Pulmonary artery endothelial cell (primary cell): ENCODE data around the gene IFNL1. TPM values are rescaled to one million over a fixed set of nuclear protein-coding genes. Genes with fewer than 3 reads are reported as not detected.
"Not testable (repeated sequence)": the region's sequence is repeated elsewhere in the genome, so short reads cannot be mapped to it uniquely, and the experiment has no call there.

ENCODE experiments used
- DNase-seq: peaks from one replicate; pipeline ENCODE4 v3.0.0-alpha.2; 2011; ENCODE audit warnings: low read depth, low spot score
- total RNA-seq: library from RNA; depleted of rRNA; stranded (reverse); fragments of >200 nt; gene quantifications from 2 replicates; pipeline ENCODE4 v1.2.3, GENCODE V29; 2014

Gene IFNL1
- not detected in 2 replicates for total RNA-seq

GRCh38 chr19:39296055-39296645 lies at the start of gene IFNL1:
TSS of gene IFNL1 (plus strand) at chr19:39296407. CDS start at chr19:39296422, 15 bp downstream.
- no peak for DNase-seq

- DNase-seq, result no peak
Observed at GRCh38 chr19:39246951-39247669, 49.1 kb upstream of the IFNL1 start.

DNA sequence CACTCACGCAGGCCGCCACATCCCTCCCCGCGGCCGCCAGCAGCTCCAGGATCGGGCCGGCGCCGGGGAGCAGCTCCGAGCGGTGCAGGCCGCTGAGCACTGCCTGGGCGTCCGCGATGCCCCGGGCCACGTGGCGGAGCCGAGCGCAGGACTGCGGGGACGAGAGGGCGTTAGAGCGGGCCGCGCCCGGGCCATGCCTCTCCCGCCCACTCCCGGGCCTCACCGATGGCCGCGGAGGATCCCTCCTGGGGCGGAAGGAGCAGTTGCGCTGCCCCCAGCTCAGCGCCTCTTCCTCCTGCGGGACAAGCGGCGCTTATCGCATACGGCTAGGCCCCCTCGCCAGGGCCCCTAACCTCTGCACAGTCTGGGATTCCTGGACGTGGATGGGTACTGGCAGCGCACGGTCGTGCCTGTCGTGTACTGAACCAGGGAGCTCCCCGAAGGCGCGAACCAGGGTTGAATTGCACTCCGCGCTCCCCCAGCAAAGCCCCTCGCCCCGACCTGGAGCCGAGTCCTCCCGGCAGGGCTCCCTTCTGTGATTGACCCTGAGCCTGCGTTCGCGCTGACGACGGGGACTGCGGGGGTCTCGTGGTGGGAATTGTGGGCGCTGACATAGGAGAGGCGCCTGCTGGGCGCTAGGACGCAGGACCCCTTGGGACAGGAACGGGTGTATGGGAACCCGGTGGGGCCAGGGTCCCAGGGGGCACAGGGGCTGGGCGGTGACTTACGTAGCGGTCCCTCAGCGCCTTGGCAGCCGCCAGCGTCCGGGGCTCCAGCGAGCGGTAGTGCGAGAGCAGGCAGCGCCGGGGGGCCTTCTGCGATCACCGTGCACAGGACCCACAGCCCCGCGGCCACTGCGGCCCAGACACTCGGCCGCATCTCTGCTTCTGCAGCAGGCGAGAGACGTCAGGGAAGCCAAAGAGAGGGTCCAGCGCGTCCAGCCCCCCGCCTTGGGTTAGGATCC lies 48.2 kb upstream of the IFNL1 start:
- DNase-seq, result no peak

- DNase-seq, result no peak
Observed at GRCh38 chr19:39248806-39249205, 47.4 kb upstream of the IFNL1 start, which contains the start of gene IFNL4. TSS of gene IFNL4 (minus strand) at chr19:39248856.

DNA sequence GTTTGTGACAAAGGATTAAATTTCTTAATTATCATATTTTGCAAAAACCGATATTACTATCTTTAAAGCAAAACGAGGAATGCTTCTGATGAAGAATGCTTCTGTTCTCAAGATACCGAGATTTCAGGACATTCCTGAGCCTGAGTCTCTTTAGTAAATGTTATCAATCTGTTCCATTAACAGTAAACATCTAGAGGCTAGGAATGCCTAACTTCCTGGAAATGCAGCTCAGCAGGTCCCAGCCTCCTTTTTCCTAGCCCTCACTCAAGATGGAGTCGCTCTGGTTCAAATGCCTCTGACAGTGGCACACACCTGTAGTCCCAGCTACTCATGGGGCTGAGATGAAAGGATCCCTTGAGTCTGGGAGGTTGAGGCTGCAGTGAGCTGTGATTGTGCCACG lies 45.1 kb upstream of the IFNL1 start:
- DNase-seq, result no peak

GRCh38 chr19:39251846-39252245 lies 44.4 kb upstream of the IFNL1 start:
- DNase-seq, result no peak

DNA sequence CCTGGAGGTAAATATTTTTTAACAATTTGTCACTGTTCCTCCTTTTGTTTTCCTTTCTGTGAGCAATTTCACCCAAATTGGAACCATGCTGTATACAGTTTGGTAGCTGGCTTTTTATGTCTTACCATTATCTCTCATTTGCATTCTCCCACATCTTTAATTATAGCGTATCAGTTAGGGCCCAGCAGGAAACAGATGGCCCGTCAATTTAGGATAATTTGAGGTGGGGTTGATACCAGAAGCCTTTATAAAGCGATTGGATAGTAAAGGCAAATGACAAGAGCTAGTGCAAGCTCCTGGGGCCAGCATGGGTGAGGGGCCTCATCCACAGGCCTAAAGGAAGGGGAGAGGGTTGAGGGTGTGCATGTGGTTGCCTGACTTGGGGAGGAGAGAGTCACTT lies 43.7 kb upstream of the IFNL1 start:
- DNase-seq, result no peak

DNA sequence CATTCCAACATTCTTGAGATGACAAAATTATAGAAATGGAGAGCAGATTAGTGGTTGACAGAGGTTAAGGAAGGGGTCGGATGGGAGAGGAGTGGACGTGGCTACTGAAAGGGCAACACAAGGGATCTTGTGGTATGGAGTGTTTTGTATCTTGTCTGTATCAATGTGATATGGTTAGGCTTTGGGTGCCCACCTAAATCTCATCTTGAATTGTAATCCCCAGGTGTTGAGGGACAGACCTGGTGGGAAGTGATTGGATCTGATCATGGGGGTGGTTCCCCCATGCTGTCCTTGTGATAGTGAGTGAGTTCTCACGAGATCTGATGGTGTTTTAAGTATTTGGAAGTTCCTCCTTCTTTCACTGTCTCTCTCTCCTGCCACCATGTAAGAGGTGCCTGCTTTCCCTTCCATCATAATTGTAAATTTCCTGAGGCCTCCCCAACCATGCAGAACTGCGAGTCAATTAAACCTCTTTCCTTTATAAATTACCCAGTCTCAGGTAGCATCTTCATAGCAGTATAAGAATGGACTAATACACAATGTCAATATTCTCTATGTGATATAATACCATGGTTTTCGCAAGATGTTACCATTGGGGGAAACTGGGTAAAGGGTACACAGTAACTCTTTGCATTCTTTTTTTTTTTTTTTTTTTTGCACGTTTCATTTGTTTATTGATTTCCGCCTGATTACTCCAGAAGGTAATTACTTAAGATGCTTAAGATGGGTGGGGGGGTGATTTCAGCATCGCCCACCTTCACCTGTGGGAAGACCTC lies 42.6 kb upstream of the IFNL1 start:
- no peak for DNase-seq

GRCh38 chr19:39254531-39255345 lies 41.5 kb upstream of the IFNL1 start:
- no peak for DNase-seq

DNA sequence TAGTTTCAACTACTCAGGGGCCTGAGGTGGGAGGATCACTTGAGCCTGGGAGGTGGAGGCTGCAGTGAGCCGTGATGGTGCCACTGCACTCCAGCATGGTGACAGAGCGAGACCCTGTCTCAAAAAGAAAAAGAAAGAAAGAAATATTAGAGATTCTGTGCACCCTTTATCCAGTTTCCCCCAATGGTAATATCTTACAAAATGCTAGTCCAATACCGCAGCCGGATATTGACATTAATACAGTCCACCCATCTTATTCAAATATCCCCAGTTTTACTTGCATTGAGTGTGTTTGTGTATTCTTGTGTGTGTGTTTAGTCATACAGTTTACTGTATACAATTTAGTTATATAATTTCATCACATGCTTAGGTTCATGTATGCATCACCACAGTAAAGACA lies 39.0 kb upstream of the IFNL1 start:
- no peak for DNase-seq

DNA sequence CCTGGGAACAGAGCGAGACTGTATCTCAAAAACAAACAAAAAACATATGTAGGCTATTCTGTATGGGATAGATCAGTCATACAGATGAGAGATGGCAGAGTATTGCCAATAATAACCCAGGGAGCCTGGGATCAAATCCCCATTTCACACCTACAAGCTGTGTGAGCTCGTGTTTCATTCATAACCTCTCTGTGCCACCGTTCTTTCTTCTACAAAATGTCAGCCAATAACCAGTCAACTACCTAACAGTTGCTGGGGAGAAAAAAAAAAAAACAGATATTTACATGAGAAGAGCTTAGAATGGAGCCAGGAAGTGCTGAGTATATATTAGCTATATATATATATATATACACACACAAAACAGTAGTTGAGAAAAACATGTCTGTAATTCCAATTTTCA lies 34.5 kb upstream of the IFNL1 start:
- no peak for DNase-seq

- no peak for DNase-seq
Observed at GRCh38 chr19:39262496-39262895, 33.7 kb upstream of the IFNL1 start.

GRCh38 chr19:39263912-39264305 lies 32.3 kb upstream of the IFNL1 start:
- no peak for DNase-seq

DNA sequence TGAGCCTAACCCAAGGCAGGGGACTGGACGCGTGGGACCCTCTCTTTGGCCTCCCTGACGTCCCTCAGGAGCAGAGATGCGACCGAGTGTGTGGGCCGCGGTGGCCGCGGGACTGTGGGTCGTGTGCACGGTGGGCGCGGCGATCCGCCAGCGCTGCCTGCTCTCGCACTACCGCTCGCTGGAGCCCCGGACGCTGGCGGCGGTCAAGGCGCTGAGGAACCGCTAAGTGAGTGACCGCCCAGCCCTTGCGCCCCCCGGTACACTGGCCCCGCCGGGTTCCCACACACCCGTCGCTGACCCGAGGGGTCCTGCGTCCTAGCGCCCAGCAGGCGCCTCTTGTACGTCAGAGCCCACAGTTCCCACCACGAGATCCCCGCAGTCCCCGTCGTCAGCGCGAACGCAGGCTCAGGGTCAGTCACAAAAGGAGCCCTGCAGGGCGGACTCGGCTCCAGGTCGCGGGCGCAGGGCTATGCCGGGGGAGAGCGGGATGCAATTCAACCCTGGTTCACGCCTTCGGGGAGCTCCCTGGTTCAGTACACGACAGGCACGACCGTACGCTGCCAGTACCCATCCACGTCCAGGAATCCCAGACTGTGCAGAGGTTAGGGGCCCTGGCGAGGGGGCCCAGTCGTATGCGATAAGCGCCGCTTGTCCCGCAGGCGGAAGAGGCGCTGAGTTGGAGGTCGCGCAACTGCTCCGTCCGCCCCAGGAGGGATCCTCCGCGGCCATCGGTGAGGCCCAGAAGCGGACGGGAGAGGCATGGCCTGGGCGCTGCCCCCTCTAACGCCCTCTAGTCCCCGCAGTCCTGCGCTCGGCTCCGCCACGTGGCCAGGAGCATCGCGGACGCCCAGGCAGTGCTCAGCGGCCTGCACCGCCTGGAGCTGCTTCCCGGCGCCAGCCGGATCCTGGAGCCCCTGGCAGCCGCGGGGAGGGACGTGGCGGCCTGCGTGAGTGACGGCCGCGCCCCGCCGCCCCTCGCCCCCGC lies 31.6 kb upstream of the IFNL1 start:
- no peak for DNase-seq

DNA sequence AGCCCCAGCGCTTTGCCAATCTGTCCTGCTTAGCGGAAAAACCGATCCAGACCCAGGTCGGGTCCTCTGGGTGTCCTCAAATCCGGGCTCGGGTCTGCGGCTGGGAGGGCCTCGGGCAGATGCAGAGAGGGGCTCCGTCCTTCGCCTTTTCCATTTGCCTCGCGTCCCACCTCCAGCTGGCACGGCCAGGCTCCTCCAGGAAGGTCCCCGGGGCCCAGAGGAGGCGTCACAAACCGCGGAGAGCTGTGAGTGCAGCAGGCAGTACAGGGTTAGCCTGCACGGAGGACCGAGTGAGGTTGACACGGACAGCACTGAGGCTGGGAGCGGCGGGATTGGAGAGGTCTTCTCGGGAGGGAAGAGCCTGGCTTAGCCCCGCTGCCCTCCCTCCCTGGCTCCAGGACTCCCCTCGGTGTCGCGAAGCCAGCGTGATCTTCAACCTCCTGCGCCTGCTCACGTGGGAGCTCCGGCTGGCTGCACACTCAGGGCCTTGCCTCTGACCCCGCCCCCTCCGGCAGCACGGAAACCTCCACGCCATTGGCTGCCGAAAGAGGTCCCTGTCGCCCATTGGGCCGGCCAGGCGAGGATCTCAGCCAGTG lies 30.8 kb upstream of the IFNL1 start:
- DNase-seq, result no peak

DNA sequence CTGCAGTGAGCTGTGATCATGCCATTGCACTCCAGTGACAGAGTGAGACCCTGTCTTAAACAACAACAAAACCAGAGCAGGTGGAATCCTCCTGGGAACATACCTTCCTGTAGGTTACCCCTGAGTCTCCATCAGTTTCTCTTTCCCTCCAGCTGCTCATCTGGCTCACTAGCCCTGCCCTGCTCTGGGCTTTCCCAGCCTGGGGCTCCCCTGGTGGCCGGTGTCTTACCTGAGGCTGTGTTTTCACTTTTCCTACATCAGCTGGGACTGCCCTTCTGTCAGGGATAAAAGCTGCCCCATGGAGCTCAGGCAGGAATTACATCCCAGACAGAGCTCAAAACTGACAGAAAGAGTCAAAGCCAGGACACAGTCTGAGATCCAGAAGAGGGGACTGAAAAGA lies 28.1 kb upstream of the IFNL1 start, which contains the start of gene IFNL2:
Gene IFNL2 (plus strand): TSS at position 312 of the 400 bp plus-strand sequence. CDS start 173 bp downstream, outside the sequence.
- not testable (repeated sequence) for DNase-seq

DNA sequence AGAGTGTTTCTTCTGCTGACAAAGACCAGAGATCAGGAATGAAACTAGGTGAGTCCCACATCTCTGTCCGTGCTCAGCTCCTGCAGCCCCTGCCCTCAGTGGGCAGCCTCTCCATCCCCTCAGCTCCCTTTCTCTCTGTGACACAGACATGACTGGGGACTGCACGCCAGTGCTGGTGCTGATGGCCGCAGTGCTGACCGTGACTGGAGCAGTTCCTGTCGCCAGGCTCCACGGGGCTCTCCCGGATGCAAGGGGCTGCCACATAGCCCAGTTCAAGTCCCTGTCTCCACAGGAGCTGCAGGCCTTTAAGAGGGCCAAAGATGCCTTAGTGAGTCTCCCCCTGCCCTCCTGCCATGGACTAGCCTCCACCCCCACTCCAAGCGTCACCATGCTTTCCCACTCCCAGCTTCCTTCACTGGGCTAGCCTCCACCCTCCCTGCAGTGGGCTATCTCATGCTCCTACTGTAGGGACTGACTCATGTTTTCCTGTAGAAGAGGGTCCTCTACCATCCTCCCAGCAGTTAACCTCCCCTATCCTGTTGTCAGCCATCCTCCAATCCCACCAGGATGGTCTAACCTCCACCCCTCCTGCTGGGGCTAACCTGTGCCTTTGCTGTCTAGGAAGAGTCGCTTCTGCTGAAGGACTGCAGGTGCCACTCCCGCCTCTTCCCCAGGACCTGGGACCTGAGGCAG lies 27.5 kb upstream of the IFNL1 start:
- not testable (repeated sequence) for DNase-seq

GRCh38 chr19:39269369-39269768 lies 26.8 kb upstream of the IFNL1 start:
- DNase-seq, result not testable (repeated sequence)
